WTC11 (cell line): ENCODE results near the gene RARA. TPM values are rescaled to one million over a fixed set of nuclear protein-coding genes. Genes with fewer than 3 reads are reported as not detected.

Experiments
- ATAC-seq: fragments of 200-7000 bp; cut with Tn5 transposase; 2 replicates; pipeline ENCODE4 v1.10.0; 2021; ENCODE audit warnings: mild to moderate bottlenecking, moderate library complexity
- CTCF ChIA-PET: fragments of 300-600 bp; sonication (Branson Sonifier 250); formaldehyde crosslinking; loops from one replicate; lab custom pipeline; 2021; ENCODE audit warnings: antibody characterized with exemption; lab: Charles Lee
- POLR2A ChIA-PET: fragments of 350-600 bp; sonication (Branson Sonifier 250); formaldehyde crosslinking; loops from one replicate; lab custom pipeline; 2021; ENCODE audit warnings: antibody characterized with exemption; lab: Charles Lee
- DNase-seq: peaks from one replicate; pipeline ENCODE4 v3.0.0; 2021; ENCODE audit warnings: low spot score
- H3K27ac Mint-ChIP-seq: 2 replicates; pipeline ENCODE4 v1.8.0; 2021; ENCODE audit warnings: mixed read lengths
- H3K27me3 Mint-ChIP-seq: 2 replicates; pipeline ENCODE4 v1.8.0; 2021; ENCODE audit warnings: low read depth, mild to moderate bottlenecking, moderate library complexity, mixed read lengths
- H3K36me3 Mint-ChIP-seq: 2 replicates; pipeline ENCODE4 v1.8.0; 2021; ENCODE audit warnings: mixed read lengths
- H3K4me1 Mint-ChIP-seq: 2 replicates; pipeline ENCODE4 v1.8.0; 2022; ENCODE audit warnings: mixed read lengths
- H3K4me3 Mint-ChIP-seq: 2 replicates; pipeline ENCODE4 v1.8.0; 2021; ENCODE audit warnings: mild to moderate bottlenecking, moderate library complexity, mixed read lengths
- H3K9me3 Mint-ChIP-seq: 2 replicates; pipeline ENCODE4 v1.8.0; 2021; ENCODE audit warnings: mixed read lengths
- E2F5 ChIP-seq: sonication (generic); formaldehyde crosslinking; IDR thresholded peaks from 2 replicates; pipeline ENCODE4 v1.8.1; 2022; ENCODE audit warnings: mild to moderate bottlenecking, moderate library complexity, missing genetic modification reagents
- FOXJ3 ChIP-seq: sonication (generic); formaldehyde crosslinking; IDR thresholded peaks from 2 replicates; pipeline ENCODE4 v1.9.0; 2021; ENCODE audit warnings: missing genetic modification reagents, mild to moderate bottlenecking, borderline replicate concordance
- FOXK1 ChIP-seq: sonication (generic); formaldehyde crosslinking; IDR thresholded peaks from 2 replicates; pipeline ENCODE4 v1.8.0; 2022; ENCODE audit warnings: mild to moderate bottlenecking, moderate library complexity, missing genetic modification reagents
- FOXP1 ChIP-seq: sonication (generic); formaldehyde crosslinking; IDR thresholded peaks from 2 replicates; pipeline ENCODE4 v1.8.0; 2022; ENCODE audit warnings: missing genetic modification reagents, mild to moderate bottlenecking, moderate library complexity, borderline replicate concordance
- GRHL2 ChIP-seq: fragments of 250-450 bp; sonication (Bioruptor Pico); IDR thresholded peaks from 2 replicates; pipeline ENCODE4 v1.8.0; 2022; ENCODE audit warnings: mild to moderate bottlenecking, moderate library complexity; ENCODE audit not compliant: insufficient replicate concordance, severe bottlenecking
- HMGA2 ChIP-seq: fragments of 250-450 bp; sonication (Bioruptor Pico); IDR thresholded peaks from 2 replicates; pipeline ENCODE4 v1.4.0; 2021; ENCODE audit warnings: mild to moderate bottlenecking, moderate library complexity
- NR1H2 ChIP-seq: sonication (generic); formaldehyde crosslinking; IDR thresholded peaks from 2 replicates; pipeline ENCODE4 v1.9.0; 2021; ENCODE audit warnings: mild to moderate bottlenecking, moderate library complexity, missing genetic modification reagents
- SMAD3 ChIP-seq: sonication (generic); formaldehyde crosslinking; IDR thresholded peaks from 2 replicates; pipeline ENCODE4 v1.8.0; 2022; ENCODE audit warnings: missing genetic modification reagents, mild to moderate bottlenecking, borderline replicate concordance
- SP1 ChIP-seq: sonication (generic); formaldehyde crosslinking; conservative IDR thresholded peaks from 2 replicates; pipeline ENCODE4 v1.8.1; 2022; ENCODE audit warnings: missing genetic modification reagents
- TEAD1 ChIP-seq: sonication (generic); formaldehyde crosslinking; IDR thresholded peaks from 2 replicates; pipeline ENCODE4 v1.8.0; 2022; ENCODE audit warnings: mild to moderate bottlenecking, missing genetic modification reagents
- TEAD4 ChIP-seq: sonication (generic); formaldehyde crosslinking; IDR thresholded peaks from 2 replicates; pipeline ENCODE4 v1.8.0; 2022; ENCODE audit warnings: mild to moderate bottlenecking, missing genetic modification reagents
- ZBTB43 ChIP-seq: sonication (generic); formaldehyde crosslinking; IDR thresholded peaks from 2 replicates; pipeline ENCODE4 v1.8.1; 2023; ENCODE audit warnings: mild to moderate bottlenecking, missing genetic modification reagents
- ZNF121 ChIP-seq: sonication (generic); formaldehyde crosslinking; IDR thresholded peaks from 2 replicates; pipeline ENCODE4 v1.8.0; 2023; ENCODE audit warnings: missing genetic modification reagents
- ZNF281 ChIP-seq: sonication (generic); formaldehyde crosslinking; IDR thresholded peaks from 2 replicates; pipeline ENCODE4 v1.8.0; 2023; ENCODE audit warnings: mild to moderate bottlenecking, missing genetic modification reagents
- ZNF512 ChIP-seq: sonication (generic); formaldehyde crosslinking; IDR thresholded peaks from 2 replicates; pipeline ENCODE4 v1.8.1; 2022; ENCODE audit warnings: missing genetic modification reagents, borderline replicate concordance
- ZNF532 ChIP-seq: fragments of 250-450 bp; sonication (Bioruptor Pico); IDR thresholded peaks from 2 replicates; pipeline ENCODE4 v1.9.0; 2021; ENCODE audit warnings: mild to moderate bottlenecking, borderline replicate concordance
- total RNA-seq: library from RNA; stranded (reverse); gene quantifications from 3 replicates; pipeline ENCODE4 v1.2.3, GENCODE V29; 2021
- TF ChIP-seq, protein P1 (sequence below): fragments of 250-450 bp; sonication (Bioruptor Pico); conservative IDR thresholded peaks from 2 replicates; pipeline ENCODE4 v1.9.0; 2021; ENCODE audit warnings: mild to moderate bottlenecking
- TF ChIP-seq, protein P2 (sequence below): sonication (generic); formaldehyde crosslinking; IDR thresholded peaks from 2 replicates; pipeline ENCODE4 v1.8.1; 2023; ENCODE audit warnings: mild to moderate bottlenecking, missing genetic modification reagents, moderate library complexity
- TF ChIP-seq, protein P3 (sequence below): sonication (generic); formaldehyde crosslinking; IDR thresholded peaks from 2 replicates; pipeline ENCODE4 v1.8.0; 2022; ENCODE audit warnings: mild to moderate bottlenecking, missing genetic modification reagents

The RARA gene
- total RNA-seq, 1 experiment from 2014 or later = 20.7 TPM

DNA sequence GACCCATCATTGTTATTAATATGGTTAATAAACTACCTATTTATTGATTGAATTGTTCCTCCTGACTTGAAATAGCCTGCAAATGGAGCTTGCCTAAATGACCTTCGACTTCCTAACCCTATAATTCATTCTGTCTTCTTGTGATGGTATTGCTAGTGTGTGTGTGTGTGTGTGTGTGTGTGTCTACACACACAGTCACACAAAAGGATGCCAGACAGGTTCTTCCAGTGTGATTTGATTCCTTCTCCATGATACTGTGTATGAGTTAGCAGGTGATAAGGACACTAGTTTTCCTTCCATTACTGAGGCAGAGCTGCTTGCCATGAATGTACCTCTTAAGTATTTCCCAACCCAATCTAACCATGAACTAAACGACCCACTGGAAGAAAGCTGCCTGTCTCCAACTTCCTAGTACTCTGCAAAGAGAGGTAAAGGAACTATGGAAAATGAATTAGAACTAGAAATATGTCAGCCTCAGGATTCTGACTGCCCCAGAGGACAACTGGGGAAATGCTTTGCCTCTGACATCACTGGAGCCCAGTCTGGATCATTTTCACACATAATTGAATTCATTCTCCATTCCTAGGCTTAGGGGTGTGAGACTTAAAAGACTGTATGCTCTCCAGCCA, 24.8 kb upstream of the RARA start (continued):
- TF ChIP-seq TEAD4 (CRISPR knock-in tag) = no peak
- TF ChIP-seq FOXK1 (CRISPR knock-in tag) = no peak
- TF ChIP-seq FOXP1 (CRISPR knock-in tag) = no peak
- TF ChIP-seq ZNF281 (CRISPR knock-in tag) = no peak
- TF ChIP-seq, protein P1, sequence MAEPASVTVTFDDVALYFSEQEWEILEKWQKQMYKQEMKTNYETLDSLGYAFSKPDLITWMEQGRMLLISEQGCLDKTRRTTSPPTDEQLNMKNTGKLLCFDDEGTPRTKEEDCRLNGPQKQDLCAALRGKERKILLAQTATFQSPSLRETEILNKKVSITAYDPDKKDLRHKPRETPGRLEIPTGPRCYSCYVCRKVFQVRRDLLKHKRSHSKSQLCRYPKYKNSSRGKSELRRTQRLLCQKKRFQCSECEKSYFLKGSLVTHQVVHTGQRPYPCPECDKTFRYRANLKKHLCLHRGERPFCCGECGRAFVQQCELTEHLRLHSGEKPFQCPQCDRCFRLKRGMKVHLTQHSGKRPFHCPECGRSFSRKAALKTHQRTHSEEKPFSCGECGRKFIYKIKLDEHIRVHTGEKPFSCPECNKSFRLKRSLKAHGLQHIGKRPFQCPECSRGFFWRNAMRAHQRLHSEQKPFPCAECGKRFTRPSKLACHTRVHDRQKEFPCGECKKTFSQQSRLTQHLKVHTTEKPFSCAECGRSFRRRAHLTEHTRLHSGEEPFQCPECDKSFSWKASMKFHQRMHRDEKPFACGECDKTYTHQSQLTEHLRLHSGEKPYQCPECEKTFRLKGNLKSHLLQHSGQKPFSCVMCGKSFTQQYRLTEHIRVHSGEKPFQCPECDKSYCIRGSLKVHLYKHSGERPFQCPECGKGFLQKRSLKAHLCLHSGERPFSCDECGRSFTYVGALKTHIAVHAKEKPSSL (CRISPR knock-in tag) = no peak
- no peak for TF ChIP-seq SP1 (CRISPR knock-in tag)
- no peak for TF ChIP-seq ZBTB43 (CRISPR knock-in tag)

GRCh38 chr17:40286473-40286872, 22.5 kb upstream of the RARA start:
- ATAC-seq = no peak
- peak overlapping the region; percentile 76 for H3K27ac Mint-ChIP-seq
- peaks cover 26% of the 10 kb centered on the region for H3K4me1 Mint-ChIP-seq
- ChIA-PET POLR2A (no interaction called here), CTCF (no interaction called here)
- H3K4me3 Mint-ChIP-seq = no peak overlapping the region
- H3K9me3 Mint-ChIP-seq = no peaks in the 10 kb centered on the region
- peaks cover 30% of the 10 kb centered on the region for H3K36me3 Mint-ChIP-seq
- DNase-seq = no peak
- no peaks in the 10 kb centered on the region for H3K27me3 Mint-ChIP-seq
- TF ChIP-seq ZNF512 (CRISPR knock-in tag) (no peak), FOXJ3 (CRISPR knock-in tag) (no peak), NR1H2 (CRISPR knock-in tag) (no peak), SMAD3 (CRISPR knock-in tag) (no peak), ZBTB43 (CRISPR knock-in tag) (no peak), TEAD1 (CRISPR knock-in tag) (no peak), E2F5 (CRISPR knock-in tag) (no peak), ZNF121 (CRISPR knock-in tag) (no peak), HMGA2 (CRISPR knock-in tag) (no peak), GRHL2 (no peak), ZNF532 (CRISPR knock-in tag) (no peak)
- TF ChIP-seq, protein P2, sequence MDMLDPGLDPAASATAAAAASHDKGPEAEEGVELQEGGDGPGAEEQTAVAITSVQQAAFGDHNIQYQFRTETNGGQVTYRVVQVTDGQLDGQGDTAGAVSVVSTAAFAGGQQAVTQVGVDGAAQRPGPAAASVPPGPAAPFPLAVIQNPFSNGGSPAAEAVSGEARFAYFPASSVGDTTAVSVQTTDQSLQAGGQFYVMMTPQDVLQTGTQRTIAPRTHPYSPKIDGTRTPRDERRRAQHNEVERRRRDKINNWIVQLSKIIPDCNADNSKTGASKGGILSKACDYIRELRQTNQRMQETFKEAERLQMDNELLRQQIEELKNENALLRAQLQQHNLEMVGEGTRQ (CRISPR knock-in tag) = no peak
- TF ChIP-seq, protein P3, sequence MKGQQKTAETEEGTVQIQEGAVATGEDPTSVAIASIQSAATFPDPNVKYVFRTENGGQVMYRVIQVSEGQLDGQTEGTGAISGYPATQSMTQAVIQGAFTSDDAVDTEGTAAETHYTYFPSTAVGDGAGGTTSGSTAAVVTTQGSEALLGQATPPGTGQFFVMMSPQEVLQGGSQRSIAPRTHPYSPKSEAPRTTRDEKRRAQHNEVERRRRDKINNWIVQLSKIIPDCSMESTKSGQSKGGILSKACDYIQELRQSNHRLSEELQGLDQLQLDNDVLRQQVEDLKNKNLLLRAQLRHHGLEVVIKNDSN (CRISPR knock-in tag) = no peak
